H1 (cell line): ENCODE measurements around the gene MVD. TPM values are rescaled to one million over a fixed set of nuclear protein-coding genes. Genes with fewer than 3 reads are reported as not detected.

ENCODE experiments used
- ASH2L ChIP-seq: fragments of 200-600, 300-600 bp; sonication (generic); IDR thresholded peaks from one replicate; pipeline ENCODE4 v1.7.1; 2017; ENCODE audit warnings: low read length
- ATF2 ChIP-seq: IDR thresholded peaks from 2 replicates; pipeline ENCODE4 v1.6.1; 2012; ENCODE audit warnings: low read length, inconsistent platforms
- BACH1 ChIP-seq: IDR thresholded peaks from 2 replicates; pipeline ENCODE4 v1.6.1; 2012; ENCODE audit warnings: low read length, improper control_type of control experiment
- BCL11A ChIP-seq, 2 experiments: IDR thresholded peaks; one replicate each; pipeline ENCODE4 v1.6.1; 2011; ENCODE audit warnings: low read depth in 2 of 2, low read length in 2 of 2, mild to moderate bottlenecking in 2 of 2
- BRCA1 ChIP-seq: IDR thresholded peaks from 2 replicates; pipeline ENCODE4 v1.6.1; 2012; ENCODE audit warnings: low read depth, low read length, improper control_type of control experiment
- CHD1 ChIP-seq: IDR thresholded peaks from 2 replicates; pipeline ENCODE4 v1.6.1; 2012; ENCODE audit warnings: low read depth, low read length, improper control_type of control experiment
- CREB1 ChIP-seq: IDR thresholded peaks from 2 replicates; pipeline ENCODE4 v1.6.1; 2012; ENCODE audit warnings: inconsistent platforms
- EGR1 ChIP-seq: IDR thresholded peaks from 2 replicates; pipeline ENCODE4 v1.6.1; 2011; ENCODE audit warnings: low read depth, low read length, borderline replicate concordance
- GABPA ChIP-seq: IDR thresholded peaks from 2 replicates; pipeline ENCODE4 v1.6.1; 2011; ENCODE audit warnings: mild to moderate bottlenecking, low read length, moderate library complexity, borderline replicate concordance; ENCODE audit not compliant: insufficient read depth
- HDAC6 ChIP-seq: IDR thresholded peaks from one replicate; pipeline ENCODE4 v1.7.1; 2012; ENCODE audit warnings: low read depth, mild to moderate bottlenecking, inconsistent platforms, low read length, moderate library complexity
- JUN ChIP-seq: IDR thresholded peaks from 2 replicates; pipeline ENCODE4 v1.6.1; 2011; ENCODE audit warnings: low read depth, mild to moderate bottlenecking, improper control_type of control experiment, low read length
- JUND ChIP-seq: IDR thresholded peaks from 2 replicates; pipeline ENCODE4 v1.6.1; 2011; ENCODE audit warnings: mild to moderate bottlenecking, improper control_type of control experiment, low read length
- KDM5A ChIP-seq: fragments of 200-600 bp; IDR thresholded peaks from 2 replicates; pipeline ENCODE4 v1.7.1; 2012; ENCODE audit warnings: mild to moderate bottlenecking, low read length, inconsistent platforms, mixed read lengths
- RAD21 ChIP-seq, 2 experiments: IDR thresholded peaks in 1 of 2; conservative IDR thresholded peaks in 1 of 2; 2 replicates each; pipeline ENCODE4 v1.6.1; 2011; ENCODE audit warnings: low read depth in 2 of 2, low read length in 2 of 2, improper control_type of control experiment in 1 of 2, inconsistent platforms in 1 of 2, mild to moderate bottlenecking in 1 of 2, moderate library complexity in 1 of 2
- RFX5 ChIP-seq: IDR thresholded peaks from 2 replicates; pipeline ENCODE4 v1.6.1; 2011; ENCODE audit warnings: low read depth, low read length, improper control_type of control experiment, borderline replicate concordance
- SAP30 ChIP-seq: fragments of 300-600 bp; sonication (generic); IDR thresholded peaks from 2 replicates; pipeline ENCODE4 v1.7.1; 2012; ENCODE audit warnings: low read length, moderate library complexity, mild to moderate bottlenecking, inconsistent platforms; ENCODE audit not compliant: insufficient read depth, insufficient replicate concordance
- SIN3A ChIP-seq, 2 experiments: IDR thresholded peaks in 1 of 2; conservative IDR thresholded peaks in 1 of 2; 2 replicates each; pipeline ENCODE4 v1.6.1; 2011 to 2012; ENCODE audit warnings: low read length in 2 of 2, improper control_type of control experiment in 1 of 2, low read depth in 1 of 2, mild to moderate bottlenecking in 1 of 2
- SIX5 ChIP-seq: IDR thresholded peaks from 2 replicates; pipeline ENCODE4 v1.6.1; 2011; ENCODE audit warnings: mild to moderate bottlenecking, low read depth, low read length
- SP2 ChIP-seq: IDR thresholded peaks from 2 replicates; pipeline ENCODE4 v1.6.1; 2012; ENCODE audit warnings: mild to moderate bottlenecking, low read length, inconsistent platforms
- SP4 ChIP-seq: IDR thresholded peaks from 2 replicates; pipeline ENCODE4 v1.6.1; 2012; ENCODE audit warnings: low read length, inconsistent platforms
- SRF ChIP-seq: IDR thresholded peaks from 2 replicates; pipeline ENCODE4 v1.6.1; 2011; ENCODE audit warnings: mild to moderate bottlenecking, low read depth, low read length, moderate library complexity
- TBP ChIP-seq: IDR thresholded peaks from 2 replicates; pipeline ENCODE4 v1.6.1; 2011; ENCODE audit warnings: low read depth, low read length, improper control_type of control experiment
- polyA plus RNA-seq, 7 experiments: library from polyadenylated mRNA; depleted of rRNA in 3 of 7; stranded (reverse) in 5 of 7; unstranded in 2 of 7; fragments of >200 nt in 5 of 7; fragments of 200-250 nt in 2 of 7; gene quantifications; 1 replicate in 5 of 7; 2 replicates in 1 of 7; 4 replicates in 1 of 7; pipeline versions ENCODE4 v1.2.1 to v1.2.3, GENCODE V29; 2011 to 2013; ENCODE audit warnings: missing spikeins in 2 of 7, mixed read lengths in 2 of 7
- total RNA-seq: library from RNA; stranded (reverse); fragmentation: NEBNext Ultra II Directional; extraction: Animal tissue kit (Norgen Biotek cat#: 25700); gene quantifications from 2 replicates; pipeline ENCODE4 v1.2.1, GENCODE V29; 2021

MVD gene
- total and polyA plus RNA-seq, 2 of the 8 experiments (the other 6 are each of a cell fraction or from before 2014, with no cell fraction given), result 47.2 to 77.3 TPM

- TF ChIP-seq KDM5A (no peak), JUND (no peak), BACH1 (peak; percentile 22; the same call in 1 of the 2 replicates), CHD1 (no peak), ATF2 (no peak), SP2 (no peak), ASH2L (peak; percentile 32), EGR1 (no peak), SAP30 (no peak), CREB1 (no peak), JUN (no peak), HDAC6 (no peak), RAD21 (IDR thresholded peaks at IDR 0.05 in 1 of 2, conservative IDR thresholded peaks at IDR 0.05 in 1 of 2; ENCODE audit: low read depth in 2 of 2, low read length in 2 of 2) (no peak), SIN3A (conservative IDR thresholded peaks at IDR 0.05 in 1 of 2, IDR thresholded peaks at IDR 0.05 in 1 of 2; ENCODE audit: low read depth in 1 of 2, low read length in 2 of 2) (no peak), SP4 (no peak), RFX5 (no peak), TBP (no peak), GABPA (no peak), BCL11A (IDR thresholded peaks at IDR 0.05; ENCODE audit: low read depth in 2 of 2, low read length in 2 of 2) (no peak), SRF (no peak), BRCA1 (no peak), SIX5 (no peak)
- TF ChIP-seq, all 59 proteins: peak for 7
These were observed 23.8 kb upstream of the MVD start, which contains the start of gene SNAI3 (continued) for GRCh38 chr16:88686439-88687253.
